Ishikawa (cell line): ENCODE data around the gene BMP8A.

Experiments used
- CEBPB ChIP-seq: IDR thresholded peaks from 2 replicates; pipeline ENCODE4 v1.6.1; 2012
- CREB1 ChIP-seq: IDR thresholded peaks from 2 replicates; pipeline ENCODE4 v1.6.1; 2012; ENCODE audit warnings: low read depth
- EP300 ChIP-seq: IDR thresholded peaks from 2 replicates; pipeline ENCODE4 v1.6.1; 2012; ENCODE audit warnings: borderline replicate concordance
- FOXM1 ChIP-seq: IDR thresholded peaks from 2 replicates; pipeline ENCODE4 v1.6.1; 2012; ENCODE audit warnings: low read depth, borderline replicate concordance
- NFIC ChIP-seq: IDR thresholded peaks from 2 replicates; pipeline ENCODE4 v1.6.1; 2012
- RAD21 ChIP-seq: IDR thresholded peaks from 2 replicates; pipeline ENCODE4 v1.6.1; 2012; ENCODE audit warnings: low read depth
- TAF1 ChIP-seq: IDR thresholded peaks from 2 replicates; pipeline ENCODE4 v1.6.1; 2012; ENCODE audit warnings: low read depth, mild to moderate bottlenecking
- TCF12 ChIP-seq: IDR thresholded peaks from 2 replicates; pipeline ENCODE4 v1.6.1; 2012; ENCODE audit warnings: low read depth
- TEAD4 ChIP-seq: IDR thresholded peaks from 2 replicates; pipeline ENCODE4 v1.6.1; 2012
- YY1 ChIP-seq: IDR thresholded peaks from 2 replicates; pipeline ENCODE4 v1.6.1; 2012; ENCODE audit warnings: low read depth
- TF ChIP-seq, protein P1 (sequence below): IDR thresholded peaks from 2 replicates; pipeline ENCODE4 v1.6.1; 2012; ENCODE audit warnings: low read depth, mild to moderate bottlenecking
- TF ChIP-seq, protein P2 (sequence below): IDR thresholded peaks from 2 replicates; pipeline ENCODE4 v1.6.1; 2012
- TF ChIP-seq, protein P3 (sequence below): IDR thresholded peaks from 2 replicates; pipeline ENCODE4 v1.6.1; 2012

DNA sequence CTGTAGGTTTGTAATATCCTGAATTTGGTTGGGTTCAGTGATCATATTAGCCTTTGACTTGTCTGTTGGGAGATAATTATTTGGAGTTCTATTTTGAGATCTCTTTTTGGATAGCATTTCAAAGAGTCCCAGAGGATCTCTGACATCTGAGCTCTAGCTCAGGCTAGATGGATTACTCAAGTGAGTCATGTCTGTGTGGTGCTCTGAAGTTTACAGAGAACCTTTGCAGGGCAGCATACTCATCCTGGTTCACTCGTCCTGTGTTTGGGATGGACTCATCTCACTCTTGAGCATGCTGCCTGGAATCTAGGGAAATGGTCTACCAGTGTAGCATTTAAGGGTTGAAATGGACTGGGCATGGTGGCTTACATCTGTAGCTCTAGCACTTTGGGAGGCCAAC is 29.4 kb upstream of the BMP8A start:
- TF ChIP-seq NFIC (no peak), EP300 (no peak), RAD21 (no peak), CREB1 (no peak), CEBPB (no peak), TCF12 (no peak), TAF1 (no peak), FOXM1 (no peak), TEAD4 (no peak), YY1 (no peak)
- TF ChIP-seq, protein P1, sequence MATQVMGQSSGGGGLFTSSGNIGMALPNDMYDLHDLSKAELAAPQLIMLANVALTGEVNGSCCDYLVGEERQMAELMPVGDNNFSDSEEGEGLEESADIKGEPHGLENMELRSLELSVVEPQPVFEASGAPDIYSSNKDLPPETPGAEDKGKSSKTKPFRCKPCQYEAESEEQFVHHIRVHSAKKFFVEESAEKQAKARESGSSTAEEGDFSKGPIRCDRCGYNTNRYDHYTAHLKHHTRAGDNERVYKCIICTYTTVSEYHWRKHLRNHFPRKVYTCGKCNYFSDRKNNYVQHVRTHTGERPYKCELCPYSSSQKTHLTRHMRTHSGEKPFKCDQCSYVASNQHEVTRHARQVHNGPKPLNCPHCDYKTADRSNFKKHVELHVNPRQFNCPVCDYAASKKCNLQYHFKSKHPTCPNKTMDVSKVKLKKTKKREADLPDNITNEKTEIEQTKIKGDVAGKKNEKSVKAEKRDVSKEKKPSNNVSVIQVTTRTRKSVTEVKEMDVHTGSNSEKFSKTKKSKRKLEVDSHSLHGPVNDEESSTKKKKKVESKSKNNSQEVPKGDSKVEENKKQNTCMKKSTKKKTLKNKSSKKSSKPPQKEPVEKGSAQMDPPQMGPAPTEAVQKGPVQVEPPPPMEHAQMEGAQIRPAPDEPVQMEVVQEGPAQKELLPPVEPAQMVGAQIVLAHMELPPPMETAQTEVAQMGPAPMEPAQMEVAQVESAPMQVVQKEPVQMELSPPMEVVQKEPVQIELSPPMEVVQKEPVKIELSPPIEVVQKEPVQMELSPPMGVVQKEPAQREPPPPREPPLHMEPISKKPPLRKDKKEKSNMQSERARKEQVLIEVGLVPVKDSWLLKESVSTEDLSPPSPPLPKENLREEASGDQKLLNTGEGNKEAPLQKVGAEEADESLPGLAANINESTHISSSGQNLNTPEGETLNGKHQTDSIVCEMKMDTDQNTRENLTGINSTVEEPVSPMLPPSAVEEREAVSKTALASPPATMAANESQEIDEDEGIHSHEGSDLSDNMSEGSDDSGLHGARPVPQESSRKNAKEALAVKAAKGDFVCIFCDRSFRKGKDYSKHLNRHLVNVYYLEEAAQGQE: no peak
- TF ChIP-seq, protein P2, sequence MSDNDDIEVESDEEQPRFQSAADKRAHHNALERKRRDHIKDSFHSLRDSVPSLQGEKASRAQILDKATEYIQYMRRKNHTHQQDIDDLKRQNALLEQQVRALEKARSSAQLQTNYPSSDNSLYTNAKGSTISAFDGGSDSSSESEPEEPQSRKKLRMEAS: no peak
- TF ChIP-seq, protein P3, sequence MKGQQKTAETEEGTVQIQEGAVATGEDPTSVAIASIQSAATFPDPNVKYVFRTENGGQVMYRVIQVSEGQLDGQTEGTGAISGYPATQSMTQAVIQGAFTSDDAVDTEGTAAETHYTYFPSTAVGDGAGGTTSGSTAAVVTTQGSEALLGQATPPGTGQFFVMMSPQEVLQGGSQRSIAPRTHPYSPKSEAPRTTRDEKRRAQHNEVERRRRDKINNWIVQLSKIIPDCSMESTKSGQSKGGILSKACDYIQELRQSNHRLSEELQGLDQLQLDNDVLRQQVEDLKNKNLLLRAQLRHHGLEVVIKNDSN: no peak
